Neuronal stem cell (in vitro differentiated cells): ENCODE data around the gene SH2D5.
"Not testable (repeated sequence)": the region's sequence is repeated elsewhere in the genome, so short reads cannot be mapped to it uniquely, and the experiment has no call there.

ENCODE experiments used
- DNase-seq: peaks from one replicate; pipeline ENCODE4 v3.0.0-alpha.2; 2013; ENCODE audit warnings: low spot score
- H2AFZ ChIP-seq: one replicate; pipeline ENCODE4 v1.6.1; 2013; ENCODE audit warnings: mild to moderate bottlenecking, low read length, inconsistent platforms
- H2AK5ac ChIP-seq: 2 replicates; pipeline ENCODE4 v1.6.1; 2013; ENCODE audit warnings: low read depth, mild to moderate bottlenecking, inconsistent platforms, low read length, moderate library complexity, mixed read lengths
- H2BK120ac ChIP-seq: 2 replicates; pipeline ENCODE4 v1.6.1; 2013; ENCODE audit warnings: low read depth, mild to moderate bottlenecking, inconsistent platforms, low read length, moderate library complexity, mixed read lengths
- H2BK12ac ChIP-seq: one replicate; pipeline ENCODE4 v1.6.1; 2013; ENCODE audit warnings: low read length, inconsistent platforms
- H2BK15ac ChIP-seq: 2 replicates; pipeline ENCODE4 v1.6.1; 2013; ENCODE audit warnings: mild to moderate bottlenecking, low read length, inconsistent platforms, mixed read lengths
- H2BK5ac ChIP-seq: one replicate; pipeline ENCODE4 v1.6.1; 2013; ENCODE audit warnings: inconsistent platforms, mild to moderate bottlenecking, low read length, moderate library complexity
- H3K14ac ChIP-seq: one replicate; pipeline ENCODE4 v1.6.1; 2013; ENCODE audit warnings: low read length, inconsistent platforms
- H3K18ac ChIP-seq: 2 replicates; pipeline ENCODE4 v1.6.1; 2013; ENCODE audit warnings: low read length, inconsistent platforms
- H3K23ac ChIP-seq: 2 replicates; pipeline ENCODE4 v1.6.1; 2013; ENCODE audit warnings: low read depth, mild to moderate bottlenecking, mixed read lengths, low read length, inconsistent platforms; ENCODE audit not compliant: poor library complexity
- H3K27ac ChIP-seq: replicated peaks from 3 replicates; pipeline ENCODE4 v1.5.1; 2013; ENCODE audit warnings: low read length, inconsistent platforms
- H3K27me3 ChIP-seq, 3 experiments: 2 replicates each; pipeline ENCODE4 v1.6.1; 2013; ENCODE audit warnings: low read length in 3 of 3, mild to moderate bottlenecking in 2 of 3, inconsistent platforms in 1 of 3, low read depth in 1 of 3, mixed read lengths in 1 of 3, moderate library complexity in 1 of 3; ENCODE audit not compliant: control insufficient read depth in 3 of 3, insufficient read depth in 3 of 3
- H3K36me3 ChIP-seq, 2 donors: replicated peaks in 1 of 2; 2 replicates each; pipeline ENCODE4 v1.6.1; 2013; ENCODE audit warnings: low read length in 2 of 2; ENCODE audit not compliant: control insufficient read depth in 2 of 2, insufficient read depth in 2 of 2
- H3K4ac ChIP-seq: 2 replicates; pipeline ENCODE4 v1.6.1; 2013; ENCODE audit warnings: inconsistent platforms, mild to moderate bottlenecking, low read length, moderate library complexity
- H3K4me1 ChIP-seq, 2 donors: 1 replicate in 1 of 2; 2 replicates in 1 of 2; pipeline ENCODE4 v1.6.1; 2013; ENCODE audit warnings: low read length in 2 of 2, low read depth in 1 of 2; ENCODE audit not compliant: control insufficient read depth in 2 of 2, insufficient read depth in 1 of 2
- H3K4me2 ChIP-seq: one replicate; pipeline ENCODE4 v1.6.1; 2013; ENCODE audit warnings: mild to moderate bottlenecking, low read length, inconsistent platforms; ENCODE audit not compliant: insufficient read depth, poor library complexity, severe bottlenecking
- H3K4me3 ChIP-seq, 2 donors: 2 replicates each; pipeline ENCODE4 v1.5.1; 2013; ENCODE audit warnings: low read length in 2 of 2, mild to moderate bottlenecking in 2 of 2, inconsistent platforms in 1 of 2, moderate library complexity in 1 of 2
- H3K79me1 ChIP-seq: one replicate; pipeline ENCODE4 v1.6.1; 2013; ENCODE audit warnings: low read depth, mild to moderate bottlenecking, inconsistent platforms, low read length, moderate library complexity
- H3K9ac ChIP-seq: one replicate; pipeline ENCODE4 v1.6.1; 2013; ENCODE audit warnings: mild to moderate bottlenecking, low read depth, low read length, inconsistent platforms; ENCODE audit not compliant: poor library complexity
- H3K9me3 ChIP-seq, 2 donors: replicated peaks in 1 of 2; 2 replicates each; pipeline versions ENCODE3 to v1.6.1; 2013; ENCODE audit warnings: low read length in 2 of 2, mild to moderate bottlenecking in 2 of 2, inconsistent platforms in 1 of 2, low read depth in 1 of 2, mixed read lengths in 1 of 2, moderate library complexity in 1 of 2; ENCODE audit not compliant: control insufficient read depth in 2 of 2, insufficient read depth in 1 of 2
- H4K8ac ChIP-seq: one replicate; pipeline ENCODE4 v1.6.1; 2013; ENCODE audit warnings: low read depth, mild to moderate bottlenecking, inconsistent platforms, low read length, moderate library complexity
- H4K91ac ChIP-seq: one replicate; pipeline ENCODE4 v1.6.1; 2013; ENCODE audit warnings: low read length, low read depth, mild to moderate bottlenecking, inconsistent platforms; ENCODE audit not compliant: poor library complexity
- WGBS, 2 donors: extraction: QIAGEN DNeasy Blood & Tissue Kit; methylation state at CpG; one replicate each; pipeline ENCODE4 v1.1.7; 2013; ENCODE audit warnings: missing lambda C conversion rate in 2 of 2, mixed read lengths in 1 of 2; ENCODE audit not compliant: insufficient read length in 2 of 2, insufficient replicate concordance in 1 of 2; ENCODE audit errors: extremely low coverage in 2 of 2; 5-methylcytosine and 5-hydroxymethylcytosine counted together

SH2D5 gene

GRCh38 chr1:20680269-20680668 is 52.2 kb downstream of the SH2D5 start:
- H3K14ac ChIP-seq: no peak overlapping the region
- no peaks in the 10 kb centered on the region for H3K27me3 ChIP-seq
- H3K4ac ChIP-seq: no peak overlapping the region
- H3K27ac ChIP-seq: no peak overlapping the region
- no peak overlapping the region for H2AK5ac ChIP-seq
- no peak overlapping the region for H3K9ac ChIP-seq
- no peak overlapping the region for H3K18ac ChIP-seq
- no peak overlapping the region for H4K8ac ChIP-seq
- no peak for DNase-seq
- no peaks in the 10 kb centered on the region for H3K9me3 ChIP-seq
- H2BK15ac ChIP-seq: no peak overlapping the region
- H3K4me2 ChIP-seq: no peak overlapping the region
- H2BK120ac ChIP-seq: no peak overlapping the region
- no CpG with 5 or more reads among the region's 5 CpGs for WGBS, 2 donors
- no peak overlapping the region for H3K23ac ChIP-seq
- H2BK5ac ChIP-seq: no peak overlapping the region
- no peak overlapping the region for H4K91ac ChIP-seq
- no peak overlapping the region for H2AFZ ChIP-seq
- peaks cover 0 to 3% of the 10 kb centered on the region in 2 donors for H3K36me3 ChIP-seq
- H3K4me1 ChIP-seq: no peaks in the 10 kb centered on the region
- no peaks in the 10 kb centered on the region for H3K79me1 ChIP-seq
- H3K4me3 ChIP-seq: no peak overlapping the region
- H2BK12ac ChIP-seq: no peak overlapping the region

DNA sequence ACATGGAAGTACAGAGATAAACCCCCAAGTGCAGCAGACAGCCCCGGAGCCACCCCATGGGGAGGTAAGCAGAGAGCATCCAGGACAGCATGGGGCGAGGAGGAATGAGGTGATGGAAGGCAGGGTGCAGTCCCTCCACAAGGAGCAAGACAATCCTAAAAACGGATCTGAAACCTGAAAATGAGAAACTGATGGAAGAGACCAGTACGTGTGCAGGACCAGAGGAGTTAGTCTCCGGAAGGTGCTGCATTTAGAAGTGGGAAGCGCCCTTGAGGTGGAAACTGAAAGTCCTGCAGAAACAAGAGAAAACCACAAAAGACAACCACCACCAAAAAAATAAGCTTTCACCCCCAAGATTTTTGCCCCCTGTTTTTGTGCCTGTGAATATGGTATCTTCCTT is 53.9 kb downstream of the SH2D5 start:
- Histone ChIP-seq H2AFZ (no peak overlapping the region), H2BK15ac (no peak overlapping the region), H3K4me2 (no peak overlapping the region), H3K27me3 (no peaks in the 10 kb centered on the region), H2BK5ac (no peak overlapping the region), H3K23ac (no peak overlapping the region), H3K4ac (no peak overlapping the region), H4K8ac (no peak overlapping the region), H2BK12ac (no peak overlapping the region), H3K18ac (no peak overlapping the region), H3K4me1 (no peaks in the 10 kb centered on the region), H3K79me1 (no peaks in the 10 kb centered on the region), H3K36me3 (peaks cover 0 to 2% of the 10 kb centered on the region in 2 donors), H4K91ac (no peak overlapping the region), H2AK5ac (no peak overlapping the region), H3K9ac (no peak overlapping the region), H3K27ac (no peak overlapping the region), H2BK120ac (no peak overlapping the region), H3K9me3 (no peaks in the 10 kb centered on the region), H3K4me3 (no peak overlapping the region), H3K14ac (no peak overlapping the region)
- WGBS, 2 donors: no CpG with 5 or more reads among the region's 6 CpGs
- DNase-seq: no peak

- not testable (repeated sequence) for H3K4me2 ChIP-seq, H2BK5ac ChIP-seq, H3K9ac ChIP-seq, H2BK12ac ChIP-seq, H3K4me3 ChIP-seq, H3K36me3 ChIP-seq, H3K4me1 ChIP-seq, H2AK5ac ChIP-seq, H3K9me3 ChIP-seq, H3K4ac ChIP-seq, H2BK120ac ChIP-seq, H3K27me3 ChIP-seq, H4K91ac ChIP-seq, H3K14ac ChIP-seq, DNase-seq, H3K27ac ChIP-seq, H2BK15ac ChIP-seq, H3K23ac ChIP-seq, H4K8ac ChIP-seq, H3K79me1 ChIP-seq, H3K18ac ChIP-seq, H2AFZ ChIP-seq
- no CpG with 5 or more reads among the region's 11 CpGs for WGBS, 2 donors
Observed at GRCh38 chr1:20673626-20674025, 58.9 kb downstream of the SH2D5 start.

DNA sequence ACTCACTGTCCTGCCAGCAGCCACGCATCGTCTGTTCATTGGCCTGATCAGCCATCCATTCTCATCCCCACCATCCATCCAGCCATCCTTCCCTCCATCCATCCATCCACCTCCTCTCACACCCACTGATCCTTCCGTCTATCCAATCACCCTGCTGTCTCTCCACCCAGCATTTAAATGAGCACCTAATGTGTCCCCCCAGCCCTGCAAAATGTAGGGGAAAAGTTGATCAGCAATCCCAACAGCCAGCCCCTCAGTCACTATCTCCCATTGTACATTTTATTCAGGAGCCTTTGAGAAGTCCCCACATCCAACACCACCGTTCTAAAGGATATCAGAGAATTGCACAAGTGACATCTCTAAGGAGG is 60.3 kb downstream of the SH2D5 start:
- H3K27ac ChIP-seq: no peak overlapping the region
- H3K27me3 ChIP-seq: no peaks in the 10 kb centered on the region
- no peak overlapping the region for H2AK5ac ChIP-seq
- peaks cover 0 to 5% of the 10 kb centered on the region in 2 donors for H3K4me1 ChIP-seq
- no peak overlapping the region for H2BK12ac ChIP-seq
- no peak overlapping the region for H2BK5ac ChIP-seq
- H3K4me3 ChIP-seq: no peak overlapping the region
- H2BK120ac ChIP-seq: no peak overlapping the region
- no CpG with 5 or more reads among the region's 4 CpGs for WGBS, 2 donors
- no peak overlapping the region for H4K91ac ChIP-seq
- H3K4me2 ChIP-seq: no peak overlapping the region
- H3K4ac ChIP-seq: no peak overlapping the region
- no peak overlapping the region for H3K18ac ChIP-seq
- no peak overlapping the region for H2BK15ac ChIP-seq
- peaks cover 0 to 2% of the 10 kb centered on the region in 2 donors for H3K36me3 ChIP-seq
- no peak overlapping the region for H3K14ac ChIP-seq
- H3K9ac ChIP-seq: peak overlapping the region; percentile 45
- H2AFZ ChIP-seq: no peak overlapping the region
- H4K8ac ChIP-seq: no peak overlapping the region
- H3K79me1 ChIP-seq: no peaks in the 10 kb centered on the region
- peaks cover 0 to 3% of the 10 kb centered on the region in 2 donors for H3K9me3 ChIP-seq
- no peak overlapping the region for H3K23ac ChIP-seq
- no peak for DNase-seq
